Neutrophil (primary cell): ENCODE results near the gene DOCK11.
A peak's percentile ranks its signal among the peaks of the same experiment; 100 is the strongest.

Experiments
- H3K27ac ChIP-seq: fragments of 200-600 bp; sonication (generic); 2 replicates; pipeline ENCODE4 v1.5.1; 2016; ENCODE audit warnings: mild to moderate bottlenecking, moderate library complexity
- H3K27me3 ChIP-seq: fragments of 200-600 bp; sonication (generic); 2 replicates; pipeline ENCODE4 v1.6.0; 2016; ENCODE audit warnings: mild to moderate bottlenecking
- H3K36me3 ChIP-seq: fragments of 200-600 bp; sonication (generic); 2 replicates; pipeline ENCODE4 v1.5.1; 2017
- H3K4me1 ChIP-seq, 2 experiments: fragments of 200-600 bp in 1 of 2; sonication (generic) in 1 of 2; 1 replicate in 1 of 2; 2 replicates in 1 of 2; pipeline versions ENCODE4 v1.5.1 to v1.6.1; 2013 to 2016; ENCODE audit warnings: low read depth in 1 of 2, low read length in 1 of 2, mild to moderate bottlenecking in 1 of 2, moderate library complexity in 1 of 2; ENCODE audit not compliant: control insufficient read depth in 1 of 2, insufficient read depth in 1 of 2
- H3K4me3 ChIP-seq, 2 experiments: fragments of 200-600 bp in 1 of 2; sonication (generic) in 1 of 2; 1 replicate in 1 of 2; 2 replicates in 1 of 2; pipeline ENCODE4 v1.5.1; 2013 to 2016; ENCODE audit warnings: low read depth in 1 of 2, low read length in 1 of 2, mild to moderate bottlenecking in 1 of 2, moderate library complexity in 1 of 2
- H3K9me3 ChIP-seq: fragments of 200-600 bp; sonication (generic); 2 replicates; pipeline ENCODE4 v1.5.1; 2016
- CTCF ChIP-seq: fragments of 200-600 bp; sonication (generic); IDR thresholded peaks from 2 replicates; pipeline ENCODE4 v1.5.1; 2016; ENCODE audit warnings: antibody characterized with exemption

The DOCK11 gene

GRCh38 chrX:118521435-118521834, 25.8 kb downstream of the DOCK11 start:
- no peaks in the 10 kb centered on the region for H3K9me3 ChIP-seq
- TF ChIP-seq CTCF: no peak
- no peaks in the 10 kb centered on the region for H3K27me3 ChIP-seq
- H3K36me3 ChIP-seq: no peaks in the 10 kb centered on the region
- H3K4me1 ChIP-seq: peaks cover 66 to 69% of the 10 kb centered on the region in 2 experiments
- H3K27ac ChIP-seq: peak overlapping the region; percentile 59
- no peak overlapping the region for H3K4me3 ChIP-seq

- TF ChIP-seq CTCF: no peak
- peak overlapping the region; percentile 79 for H3K27ac ChIP-seq
Measured at GRCh38 chrX:118522230-118522926, 26.8 kb downstream of the DOCK11 start.

GRCh38 chrX:118523920-118524319, 28.3 kb downstream of the DOCK11 start:
- TF ChIP-seq CTCF: no peak
- Histone ChIP-seq H3K9me3 (no peaks in the 10 kb centered on the region), H3K36me3 (no peaks in the 10 kb centered on the region), H3K27me3 (no peaks in the 10 kb centered on the region), H3K27ac (peak overlapping the region; percentile 79), H3K4me3 (no peak overlapping the region), H3K4me1 (peaks cover 78 to 82% of the 10 kb centered on the region in 2 experiments)

More at GRCh38 chrX:118522230-118522926, 26.8 kb downstream of the DOCK11 start:
- Histone ChIP-seq H3K4me3 (no peak overlapping the region), H3K4me1 (peaks cover 66 to 67% of the 10 kb centered on the region in 2 experiments), H3K36me3 (no peaks in the 10 kb centered on the region), H3K27me3 (no peaks in the 10 kb centered on the region), H3K9me3 (no peaks in the 10 kb centered on the region)

- no peak overlapping the region for H3K4me3 ChIP-seq
- peaks cover 82 to 86% of the 10 kb centered on the region in 2 experiments for H3K4me1 ChIP-seq
- H3K27ac ChIP-seq: peak overlapping the region; percentile 79
- H3K27me3 ChIP-seq: no peaks in the 10 kb centered on the region
- H3K9me3 ChIP-seq: no peaks in the 10 kb centered on the region
- no peaks in the 10 kb centered on the region for H3K36me3 ChIP-seq
- TF ChIP-seq CTCF: no peak
Measured at GRCh38 chrX:118524344-118524743, 28.7 kb downstream of the DOCK11 start.

GRCh38 chrX:118525174-118525730, 29.6 kb downstream of the DOCK11 start:
- peak overlapping the region; percentile 79 for H3K27ac ChIP-seq
- no peak for TF ChIP-seq CTCF
- H3K4me3 ChIP-seq: no peak overlapping the region
- H3K36me3 ChIP-seq: no peaks in the 10 kb centered on the region
- peaks cover 84 to 93% of the 10 kb centered on the region in 2 experiments for H3K4me1 ChIP-seq
- no peaks in the 10 kb centered on the region for H3K9me3 ChIP-seq
- H3K27me3 ChIP-seq: no peaks in the 10 kb centered on the region
